ENCODE data around the gene GYS2.

GRCh38 chr12:21561158-21561557, 43.5 kb downstream of the GYS2 start:
- TF ChIP-seq CTCF (IDR thresholded peaks at IDR 0.05) (no peak), POLR2A (IDR thresholded peaks at IDR 0.05) (no peak)
